ENCODE measurements around the gene HYCC2.
A peak's percentile ranks its signal among the peaks of the same experiment; 100 is the strongest.
"Not testable (repeated sequence)": the region's sequence is repeated elsewhere in the genome, so short reads cannot be mapped to it uniquely, and the experiment has no call there.

The HYCC2 gene

GRCh38 chr2:201071479-201072200 lies at the start of gene HYCC2, which contains the start of gene NDUFB3:
Gene HYCC2 (minus strand): TSS chr2:201071671. CDS start chr2:201024009, 47,662 bp downstream.
Gene NDUFB3 (plus strand): TSS chr2:201072001. CDS start chr2:201078883, 6,882 bp downstream.
- WGBS (ENCODE audit: insufficient coverage, insufficient read length) = no CpG with 5 or more reads among the region's 34 CpGs
- peak within 1 kb of the TSS; percentile 95 for H3K4me3 ChIP-seq (ENCODE audit: low read length)
- no peaks in the 10 kb centered on the region for H3K9me3 ChIP-seq (ENCODE audit: control insufficient read depth, insufficient read depth, low read length)
- peak; percentile 92 for DNase-seq (ENCODE audit: low read depth, low spot score)
- H3K36me3 ChIP-seq (ENCODE audit: control insufficient read depth, insufficient read depth, low read length) = no peaks in the 10 kb centered on the region
- H3K4me1 ChIP-seq (ENCODE audit: control insufficient read depth, insufficient read depth, low read length) = no peaks in the 10 kb centered on the region
- H3K27me3 ChIP-seq (ENCODE audit: control insufficient read depth, insufficient read depth, low read length) = no peaks in the 10 kb centered on the region
- H3K27ac ChIP-seq (ENCODE audit: low read length) = no peak within 1 kb of the TSS

- Histone ChIP-seq H3K4me3 (ENCODE audit: low read length) (peak overlapping the region; percentile 40; the same call in 1 of the 2 replicates), H3K27me3 (ENCODE audit: control insufficient read depth, insufficient read depth, low read length) (no peaks in the 10 kb centered on the region), H3K27ac (ENCODE audit: low read length) (no peak overlapping the region), H3K4me1 (ENCODE audit: control insufficient read depth, insufficient read depth, low read length) (peaks cover 3% of the 10 kb centered on the region; the same call in 1 of the 2 replicates), H3K36me3 (ENCODE audit: control insufficient read depth, insufficient read depth, low read length) (no peaks in the 10 kb centered on the region), H3K9me3 (ENCODE audit: control insufficient read depth, insufficient read depth, low read length) (no peaks in the 10 kb centered on the region)
- DNase-seq (ENCODE audit: low read depth, low spot score) = no peak
- WGBS (ENCODE audit: insufficient coverage, insufficient read length) = no CpG with 5 or more reads among the region's 12 CpGs
Measured at GRCh38 chr2:201118961-201119854, 47.7 kb upstream of the HYCC2 start.

GRCh38 chr2:201118121-201118960 lies 46.9 kb upstream of the HYCC2 start:
- DNase-seq (ENCODE audit: low read depth, low spot score) = no peak
- Histone ChIP-seq H3K9me3 (ENCODE audit: control insufficient read depth, insufficient read depth, low read length) (no peaks in the 10 kb centered on the region), H3K27ac (ENCODE audit: low read length) (no peak overlapping the region), H3K27me3 (ENCODE audit: control insufficient read depth, insufficient read depth, low read length) (no peaks in the 10 kb centered on the region), H3K4me3 (ENCODE audit: low read length) (peak overlapping the region; percentile 40; the same call in 1 of the 2 replicates), H3K36me3 (ENCODE audit: control insufficient read depth, insufficient read depth, low read length) (no peaks in the 10 kb centered on the region), H3K4me1 (ENCODE audit: control insufficient read depth, insufficient read depth, low read length) (peaks cover 3% of the 10 kb centered on the region; the same call in 1 of the 2 replicates)
- no CpG with 5 or more reads among the region's 48 CpGs for WGBS (ENCODE audit: insufficient coverage, insufficient read length)

GRCh38 chr2:201117735-201118094 lies 46.2 kb upstream of the HYCC2 start:
- not testable (repeated sequence) for H3K27ac ChIP-seq (ENCODE audit: low read length); DNase-seq (ENCODE audit: low read depth, low spot score)
- WGBS (ENCODE audit: insufficient coverage, insufficient read length) = no CpG with 5 or more reads among the region's 13 CpGs

GRCh38 chr2:201116959-201117734 lies 45.7 kb upstream of the HYCC2 start:
- Histone ChIP-seq H3K4me3 (ENCODE audit: low read length) (peak overlapping the region; percentile 49; the same call in 1 of the 2 replicates), H3K27me3 (ENCODE audit: control insufficient read depth, insufficient read depth, low read length) (no peaks in the 10 kb centered on the region), H3K36me3 (ENCODE audit: control insufficient read depth, insufficient read depth, low read length) (no peaks in the 10 kb centered on the region), H3K4me1 (ENCODE audit: control insufficient read depth, insufficient read depth, low read length) (peaks cover 3% of the 10 kb centered on the region; the same call in 1 of the 2 replicates), H3K27ac (ENCODE audit: low read length) (no peak overlapping the region), H3K9me3 (ENCODE audit: control insufficient read depth, insufficient read depth, low read length) (no peaks in the 10 kb centered on the region)
- WGBS (ENCODE audit: insufficient coverage, insufficient read length) = no CpG with 5 or more reads among the region's 22 CpGs
- DNase-seq (ENCODE audit: low read depth, low spot score) = no peak

More at GRCh38 chr2:201117735-201118094, 46.2 kb upstream of the HYCC2 start:
- H3K4me1 ChIP-seq (ENCODE audit: control insufficient read depth, insufficient read depth, low read length); H3K27me3 ChIP-seq (ENCODE audit: control insufficient read depth, insufficient read depth, low read length); H3K4me3 ChIP-seq (ENCODE audit: low read length); H3K36me3 ChIP-seq (ENCODE audit: control insufficient read depth, insufficient read depth, low read length); H3K9me3 ChIP-seq (ENCODE audit: control insufficient read depth, insufficient read depth, low read length): not testable (repeated sequence)

GRCh38 chr2:201116115-201116958 lies 44.9 kb upstream of the HYCC2 start, which contains the start of gene CFLAR:
Gene CFLAR (plus strand): TSS chr2:201116164. CDS start chr2:201129866, 13,702 bp downstream.
- Histone ChIP-seq H3K4me1 (ENCODE audit: control insufficient read depth, insufficient read depth, low read length) (peaks cover 3% of the 10 kb centered on the region; the same call in 1 of the 2 replicates), H3K27ac (ENCODE audit: low read length) (no peak within 1 kb of the TSS), H3K27me3 (ENCODE audit: control insufficient read depth, insufficient read depth, low read length) (no peaks in the 10 kb centered on the region), H3K36me3 (ENCODE audit: control insufficient read depth, insufficient read depth, low read length) (no peaks in the 10 kb centered on the region), H3K4me3 (ENCODE audit: low read length) (peak within 1 kb of the TSS; percentile 49; the same call in 1 of the 2 replicates), H3K9me3 (ENCODE audit: control insufficient read depth, insufficient read depth, low read length) (no peaks in the 10 kb centered on the region)
- no peak for DNase-seq (ENCODE audit: low read depth, low spot score)
- no CpG with 5 or more reads among the region's 75 CpGs for WGBS (ENCODE audit: insufficient coverage, insufficient read length)

- H3K27ac ChIP-seq (ENCODE audit: low read length) = no peak overlapping the region
- H3K9me3 ChIP-seq (ENCODE audit: control insufficient read depth, insufficient read depth, low read length) = no peaks in the 10 kb centered on the region
- H3K36me3 ChIP-seq (ENCODE audit: control insufficient read depth, insufficient read depth, low read length) = no peaks in the 10 kb centered on the region
- no peaks in the 10 kb centered on the region for H3K27me3 ChIP-seq (ENCODE audit: control insufficient read depth, insufficient read depth, low read length)
- H3K4me3 ChIP-seq (ENCODE audit: low read length) = no peak overlapping the region
- peaks cover 3% of the 10 kb centered on the region; the same call in 1 of the 2 replicates for H3K4me1 ChIP-seq (ENCODE audit: control insufficient read depth, insufficient read depth, low read length)
- DNase-seq (ENCODE audit: low read depth, low spot score) = no peak
Measured at GRCh38 chr2:201114846-201115245, 43.4 kb upstream of the HYCC2 start.

GRCh38 chr2:201114350-201114749 lies 42.9 kb upstream of the HYCC2 start:
- H3K4me3 ChIP-seq (ENCODE audit: low read length) = no peak overlapping the region
- no peaks in the 10 kb centered on the region for H3K9me3 ChIP-seq (ENCODE audit: control insufficient read depth, insufficient read depth, low read length)
- no peak overlapping the region for H3K27ac ChIP-seq (ENCODE audit: low read length)
- no peak for DNase-seq (ENCODE audit: low read depth, low spot score)
- no peaks in the 10 kb centered on the region for H3K36me3 ChIP-seq (ENCODE audit: control insufficient read depth, insufficient read depth, low read length)
- H3K27me3 ChIP-seq (ENCODE audit: control insufficient read depth, insufficient read depth, low read length) = no peaks in the 10 kb centered on the region
- peaks cover 3% of the 10 kb centered on the region; the same call in 1 of the 2 replicates for H3K4me1 ChIP-seq (ENCODE audit: control insufficient read depth, insufficient read depth, low read length)
- WGBS (ENCODE audit: insufficient coverage, insufficient read length) = no CpG with 5 or more reads among the region's 4 CpGs

GRCh38 chr2:201111096-201111495 lies 39.6 kb upstream of the HYCC2 start:
- no peaks in the 10 kb centered on the region for H3K27me3 ChIP-seq (ENCODE audit: control insufficient read depth, insufficient read depth, low read length)
- H3K36me3 ChIP-seq (ENCODE audit: control insufficient read depth, insufficient read depth, low read length) = no peaks in the 10 kb centered on the region
- H3K9me3 ChIP-seq (ENCODE audit: control insufficient read depth, insufficient read depth, low read length) = no peaks in the 10 kb centered on the region
- no CpG with 5 or more reads among the region's 3 CpGs for WGBS (ENCODE audit: insufficient coverage, insufficient read length)
- no peaks in the 10 kb centered on the region for H3K4me1 ChIP-seq (ENCODE audit: control insufficient read depth, insufficient read depth, low read length)
- no peak for DNase-seq (ENCODE audit: low read depth, low spot score)
- no peak overlapping the region for H3K27ac ChIP-seq (ENCODE audit: low read length)
- H3K4me3 ChIP-seq (ENCODE audit: low read length) = no peak overlapping the region

Data from iPS DF 6.9 (cell line).